HG02763 (cell line): ENCODE data around the gene PLEK.
"Not testable (repeated sequence)": the region's sequence is repeated elsewhere in the genome, so short reads cannot be mapped to it uniquely, and the experiment has no call there.

Experiments
- ATAC-seq: cut with Tn5 transposase; IDR thresholded peaks from one replicate; pipeline ENCODE4 v1.9.1; 2021; ENCODE audit warnings: mild to moderate bottlenecking, moderate library complexity; ENCODE audit not compliant: unreplicated experiment

PLEK gene

DNA sequence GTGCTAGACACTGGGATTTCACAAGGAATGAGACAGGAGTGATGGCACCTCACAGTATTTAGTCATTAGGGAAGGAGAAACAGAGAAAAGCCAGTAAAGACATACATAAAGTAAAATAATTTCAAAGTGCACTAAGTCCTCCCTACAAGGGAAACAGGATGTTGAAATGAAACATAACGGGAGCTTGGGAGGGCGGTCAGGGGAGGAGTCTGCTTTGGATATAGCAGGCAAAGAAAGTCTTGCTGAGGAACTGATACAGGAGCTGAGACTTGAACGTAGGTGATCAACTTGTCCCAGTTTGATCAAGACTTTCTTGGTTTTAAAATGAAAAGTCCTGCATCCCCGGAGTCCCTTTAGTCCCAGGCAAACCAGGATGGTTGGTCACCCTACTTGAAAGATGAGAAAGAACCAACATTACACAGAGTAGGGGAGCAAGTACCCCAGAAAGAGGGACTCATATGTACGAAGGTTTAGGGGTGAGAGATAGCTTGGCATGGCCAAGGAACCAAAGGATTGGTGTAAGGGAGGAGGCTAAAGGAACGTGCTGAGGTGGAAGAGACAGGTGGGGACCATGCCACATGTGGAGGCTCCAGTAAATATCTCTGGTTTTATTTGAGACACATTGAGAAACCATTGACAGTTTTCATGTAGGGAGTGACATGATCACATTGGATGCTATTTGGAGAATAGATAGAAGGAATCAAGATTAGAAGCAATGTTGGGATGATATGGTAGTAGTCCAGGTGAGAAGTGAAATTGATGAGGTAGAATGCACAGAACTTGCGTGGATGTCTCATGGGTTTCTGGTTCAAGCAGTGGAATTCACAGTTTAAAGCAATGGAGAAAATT is 73.6 kb downstream of the PLEK start:
- ATAC-seq: no peak

DNA sequence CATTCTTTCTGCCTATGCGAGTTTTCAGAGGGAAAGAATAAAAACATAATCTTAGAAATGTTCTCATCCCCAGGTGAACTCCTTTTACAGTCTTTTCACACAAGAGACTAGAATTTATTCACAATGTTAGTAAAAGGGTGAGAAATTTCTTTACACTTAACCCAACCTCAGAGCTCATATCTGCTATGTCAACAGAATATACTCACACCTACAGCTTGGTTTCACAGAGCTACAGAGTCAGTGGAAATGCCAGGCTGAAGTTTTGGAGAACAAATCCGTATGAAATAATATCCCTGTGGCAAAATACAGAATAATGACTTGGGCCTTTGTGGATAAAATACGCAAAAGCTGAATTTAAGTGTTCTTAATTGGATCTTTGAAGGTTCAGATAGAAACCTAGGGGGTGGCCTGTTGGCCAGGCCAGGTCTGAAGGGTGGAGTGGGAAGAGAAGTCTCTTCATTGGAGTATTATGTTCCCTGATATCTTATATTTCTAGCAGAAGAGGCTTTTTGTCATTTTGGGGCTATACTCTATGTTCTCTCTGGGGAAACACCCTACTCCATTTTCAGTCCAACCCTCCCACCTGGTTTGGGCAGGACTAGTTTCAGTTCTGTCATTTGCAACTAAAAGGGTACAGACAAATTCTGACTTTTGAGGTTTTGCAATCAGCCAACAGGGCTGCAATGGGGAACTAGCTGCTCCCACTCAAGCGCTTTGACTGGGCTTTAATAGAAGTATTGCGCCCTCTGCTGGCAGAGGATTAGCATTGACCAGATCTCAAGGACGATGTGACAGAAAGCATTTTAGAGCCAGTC is 76.3 kb downstream of the PLEK start:
- peak; percentile 98 for ATAC-seq

DNA sequence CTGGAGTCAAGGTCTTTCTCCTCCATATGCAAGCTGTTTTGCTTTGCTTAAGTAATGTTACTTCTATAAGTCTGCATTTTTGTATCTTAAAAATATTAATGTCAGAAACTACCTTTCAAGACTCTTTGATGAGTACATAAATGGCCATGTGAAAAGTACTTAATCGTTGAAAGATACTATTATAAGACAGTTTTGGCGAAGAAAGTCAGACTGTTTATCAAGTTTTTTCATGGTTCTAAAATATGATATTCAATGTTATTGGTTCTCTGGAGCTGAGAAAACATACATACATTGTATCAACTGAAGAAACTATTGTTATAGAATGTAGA is 76.9 kb downstream of the PLEK start:
- ATAC-seq: no peak

DNA sequence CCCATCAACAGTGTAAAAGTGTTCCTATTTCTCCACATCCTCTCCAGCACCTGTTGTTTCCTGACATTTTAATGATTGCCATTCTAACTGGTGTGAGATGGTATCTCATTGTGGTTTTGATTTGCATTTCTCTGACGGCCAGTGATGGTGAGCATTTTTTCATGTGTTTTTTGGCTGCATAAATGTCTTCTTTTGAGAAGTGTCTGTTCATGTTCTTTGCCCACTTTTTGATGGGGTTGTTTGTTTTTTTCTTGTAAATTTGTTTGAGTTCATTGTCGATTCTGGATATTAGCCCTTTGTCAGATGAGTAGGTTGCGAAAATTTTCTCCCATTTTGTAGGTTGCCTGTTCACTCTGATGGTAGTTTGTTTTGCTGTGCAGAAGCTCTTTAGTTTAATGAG is 81.3 kb downstream of the PLEK start:
- not testable (repeated sequence) for ATAC-seq
